ENCODE data around the gene FLT3LG.
"Not testable (repeated sequence)": the region's sequence is repeated elsewhere in the genome, so short reads cannot be mapped to it uniquely, and the experiment has no call there.

Gene FLT3LG

DNA sequence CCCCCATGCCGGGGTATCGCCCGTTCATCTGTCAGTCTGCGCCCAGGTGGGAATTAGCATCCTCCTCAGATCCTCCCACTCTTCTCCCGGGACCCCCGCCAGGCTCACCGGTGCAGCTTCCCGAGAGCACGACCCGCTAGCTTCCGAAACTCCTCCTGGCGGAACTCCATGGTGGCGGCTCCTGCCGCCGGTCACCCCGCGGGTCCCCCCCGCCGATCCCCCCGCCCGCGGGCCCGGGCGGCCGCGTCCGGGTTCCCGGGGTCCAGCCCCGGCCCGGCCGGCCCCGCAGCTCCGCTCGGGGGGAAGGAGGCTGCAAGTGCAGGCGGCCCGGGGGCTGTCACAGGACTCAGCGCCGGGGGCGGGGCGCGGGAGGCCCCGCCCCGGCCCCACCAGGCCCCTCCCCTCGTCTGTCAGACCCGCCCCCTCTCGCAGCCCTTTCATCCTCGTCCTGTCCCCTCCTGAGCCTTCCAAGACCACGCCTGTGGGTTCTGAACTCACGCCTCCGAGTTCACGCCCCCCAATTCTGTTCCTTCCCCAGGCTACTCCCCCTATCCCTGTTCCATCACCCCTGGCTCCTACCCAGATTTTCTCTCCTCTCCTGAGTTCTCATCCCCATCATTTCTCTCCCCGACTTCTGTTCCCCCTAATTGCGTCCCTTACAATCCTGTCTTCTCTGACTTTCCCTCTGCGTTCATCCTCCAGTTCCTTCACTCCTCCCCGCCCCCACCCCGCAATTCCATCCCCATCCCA lies 32.6 kb upstream of the FLT3LG start, which contains the start of gene SLC17A7:
Gene SLC17A7 (minus strand): TSS at position 318 of the 750 bp plus-strand sequence. CDS start 148 bp downstream, at position 170.
- no peak for DNase-seq

DNA sequence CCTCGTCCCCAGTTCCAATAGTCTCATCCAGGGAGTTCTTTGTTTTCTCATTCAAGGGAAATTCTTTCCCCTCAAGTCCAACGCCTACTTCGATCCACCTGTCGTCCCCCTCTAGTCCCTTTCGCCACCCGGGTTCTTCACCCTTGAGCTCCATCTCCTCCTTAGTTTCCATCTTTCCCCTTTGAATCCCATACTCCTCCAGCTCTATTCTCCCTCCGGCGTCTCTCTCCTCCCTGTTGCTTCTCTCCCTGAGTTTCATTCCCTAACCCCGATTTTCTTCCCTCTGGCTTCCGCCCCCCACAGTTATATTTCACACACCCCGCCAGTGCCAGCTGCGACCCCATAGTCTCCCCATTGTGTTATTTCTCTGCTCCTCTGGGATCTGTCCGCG lies 32.1 kb upstream of the FLT3LG start:
- DNase-seq, result no peak

DNA sequence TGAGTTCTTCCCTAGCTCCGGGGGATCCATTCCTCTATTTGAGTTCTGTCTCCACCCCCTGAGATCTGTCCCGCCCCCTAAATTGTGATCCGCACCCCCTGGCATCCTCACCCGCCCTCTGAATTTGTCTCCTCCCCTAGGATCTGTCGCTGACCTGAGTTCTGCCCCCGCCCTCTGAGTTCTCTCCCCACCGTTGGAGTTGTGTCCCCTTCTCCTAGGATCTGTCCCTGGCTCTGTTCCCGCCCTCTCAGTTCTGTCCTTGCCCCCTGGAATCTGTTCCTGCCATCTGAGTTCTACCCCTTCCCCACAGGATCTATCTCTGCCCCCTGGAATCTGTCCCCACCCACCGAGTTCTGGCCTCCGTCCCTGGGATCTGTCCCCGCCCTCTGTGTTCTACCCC lies 31.7 kb upstream of the FLT3LG start:
- DNase-seq, result peak; percentile 22

DNA sequence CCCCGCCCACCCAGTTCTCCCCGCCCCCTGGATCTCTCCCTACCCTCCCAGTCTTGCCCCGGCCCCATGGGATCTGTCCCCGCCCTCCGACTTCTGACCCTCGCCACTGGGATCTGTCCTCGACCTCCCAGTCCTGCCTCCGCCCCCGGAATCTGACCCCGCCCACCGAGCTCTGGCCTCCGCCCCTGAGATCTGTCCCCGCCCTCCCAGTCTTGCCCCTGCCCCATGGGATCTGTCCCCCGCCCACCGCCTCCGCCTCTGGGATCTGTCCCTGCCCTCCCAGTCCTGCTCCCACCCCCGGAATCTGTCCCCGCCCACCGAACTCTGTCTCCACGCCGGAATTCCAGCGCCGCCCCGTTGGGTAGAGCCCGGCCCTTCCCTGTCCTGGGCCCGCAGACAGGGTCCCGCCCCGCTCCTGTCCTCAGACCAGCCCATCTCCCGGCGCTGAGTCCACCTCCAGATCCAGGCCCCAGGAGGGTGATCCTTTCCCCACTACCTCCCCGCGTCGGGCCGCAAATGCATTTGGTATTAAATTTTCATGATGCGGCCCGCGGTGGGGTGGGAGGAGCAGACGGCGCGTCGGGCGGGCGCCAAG lies 31.1 kb upstream of the FLT3LG start:
- DNase-seq, result peak; percentile 86

DNA sequence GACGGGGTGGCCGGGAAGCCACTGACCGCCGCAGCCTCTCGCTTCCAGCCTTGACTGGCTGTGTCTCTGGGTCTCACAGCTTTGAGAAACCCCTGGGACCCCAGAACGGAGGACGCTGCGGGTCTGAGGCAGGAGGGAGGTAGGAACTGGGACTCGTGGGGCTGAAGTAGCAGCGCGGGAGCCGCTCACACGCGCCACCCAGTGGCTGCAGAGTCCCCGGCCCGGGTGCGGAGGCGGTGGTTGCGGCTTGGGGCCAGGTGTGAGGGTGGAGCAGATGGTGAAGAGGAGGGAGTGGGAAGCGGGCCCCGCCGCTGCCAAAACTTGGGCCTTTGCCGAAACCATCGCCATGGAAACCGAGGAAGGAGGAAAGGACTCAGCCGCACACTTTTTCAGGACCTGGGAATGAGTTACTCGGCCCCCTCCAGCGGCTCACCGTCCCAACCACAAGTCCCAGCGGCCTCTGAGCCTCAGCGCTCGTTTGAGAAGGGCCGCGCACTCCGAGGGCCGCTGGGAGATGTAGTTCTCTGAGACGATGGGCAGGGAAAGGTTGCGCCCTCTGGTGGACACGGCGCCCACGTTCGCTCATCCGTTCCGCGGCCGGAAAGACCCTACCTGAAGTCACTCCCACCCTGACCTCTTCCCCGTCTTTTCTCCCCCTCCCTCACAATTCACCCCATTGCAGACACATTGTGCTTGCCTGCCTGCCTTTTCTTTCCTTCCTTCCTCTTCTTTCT lies 30.5 kb upstream of the FLT3LG start:
- peak; percentile 91 for DNase-seq

DNA sequence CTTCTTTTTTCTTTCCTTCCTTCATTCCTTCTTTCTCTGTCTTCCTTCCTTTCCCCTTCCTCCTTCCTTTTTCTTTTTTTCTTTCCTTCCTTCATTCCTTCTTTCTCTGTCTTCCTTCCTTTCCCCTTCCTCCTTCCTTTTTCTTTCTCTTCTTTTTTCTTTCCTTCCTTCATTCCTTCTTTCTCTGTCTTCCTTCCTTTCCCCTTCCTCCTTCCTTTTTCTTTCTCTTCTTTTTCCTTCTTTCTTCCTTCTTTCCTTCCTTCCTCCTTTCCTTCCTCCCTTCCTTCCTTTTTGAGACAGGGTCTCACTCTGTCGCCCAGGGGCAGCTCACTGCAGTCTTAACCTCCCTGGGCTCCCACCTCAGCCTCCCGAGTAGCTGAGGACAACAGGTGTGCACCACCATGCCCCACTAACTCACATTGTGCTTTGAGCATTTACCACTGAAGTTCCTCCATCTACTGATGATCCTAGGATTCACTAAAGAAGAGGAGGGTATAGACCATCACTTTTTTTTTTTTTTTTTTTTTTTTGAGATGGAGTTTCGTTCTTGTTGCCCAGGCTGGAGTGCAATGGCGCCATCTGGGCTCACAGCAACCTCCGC lies 29.8 kb upstream of the FLT3LG start:
- DNase-seq, result not testable (repeated sequence)

DNA sequence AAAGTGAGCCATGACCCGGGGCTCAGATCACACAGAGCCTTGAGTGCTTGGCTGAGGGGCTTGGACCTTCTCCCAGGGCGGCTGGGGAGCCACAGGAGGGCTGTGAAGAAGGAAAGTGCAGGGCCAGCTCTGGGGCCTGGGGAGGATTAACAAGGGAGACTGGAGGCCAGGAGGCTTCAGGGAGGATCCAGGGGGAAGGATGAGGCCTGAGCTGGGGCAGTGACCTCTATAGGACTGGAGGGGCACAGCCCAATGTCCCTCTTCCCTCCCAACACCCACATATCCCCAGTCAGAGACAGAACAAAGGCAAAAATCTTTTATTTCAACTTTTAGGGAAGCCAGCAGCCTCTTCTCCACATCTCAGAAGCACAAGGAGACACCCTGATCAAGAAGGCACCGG lies 28.0 kb upstream of the FLT3LG start:
- DNase-seq, result no peak

DNA sequence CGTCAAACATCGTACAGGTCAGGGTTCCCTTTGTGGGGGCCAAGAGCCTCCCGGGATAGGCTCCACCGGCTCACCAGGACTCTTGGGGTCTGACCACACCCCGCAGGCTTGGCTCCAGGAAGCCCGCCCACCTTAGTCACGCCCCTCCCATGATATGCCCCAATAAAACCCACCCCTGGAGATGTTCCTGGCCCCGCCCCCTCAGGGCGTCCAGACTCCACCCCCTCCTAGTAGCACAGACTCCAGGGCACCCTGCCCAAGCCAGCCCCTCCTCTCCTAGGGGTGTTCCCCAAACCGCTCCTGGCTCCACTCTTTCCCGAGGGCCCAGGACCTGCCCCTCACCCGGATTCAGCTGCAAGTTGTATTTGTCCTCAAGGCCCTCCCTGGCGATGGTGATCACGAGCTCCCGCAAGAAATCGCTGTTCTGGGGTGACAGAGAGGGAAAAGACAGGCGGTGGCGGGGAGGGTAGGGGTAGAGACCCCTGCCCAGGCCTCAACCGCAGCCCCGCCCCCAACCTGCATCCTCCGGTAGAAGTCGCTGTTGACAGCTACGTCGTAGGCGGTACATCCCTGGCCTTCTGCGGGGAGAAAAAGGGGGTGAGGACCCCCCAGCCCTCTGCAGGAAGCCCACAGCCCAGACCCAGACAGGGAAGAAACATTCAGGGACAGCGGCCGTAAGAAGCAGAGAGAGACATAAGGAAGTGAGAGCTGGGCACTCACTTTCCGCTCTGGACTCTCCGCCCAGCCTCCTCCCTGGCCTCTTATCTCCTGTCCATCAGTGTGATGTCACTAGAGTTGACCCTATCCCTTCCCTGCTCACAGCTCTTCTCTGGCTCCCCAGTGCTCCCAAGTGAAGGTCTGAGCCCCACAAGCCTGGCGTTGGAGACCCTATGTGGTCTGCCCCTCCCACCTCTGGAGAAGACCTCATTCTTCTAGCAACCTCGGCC lies 26.3 kb upstream of the FLT3LG start:
- DNase-seq, result peak; percentile 14

DNA sequence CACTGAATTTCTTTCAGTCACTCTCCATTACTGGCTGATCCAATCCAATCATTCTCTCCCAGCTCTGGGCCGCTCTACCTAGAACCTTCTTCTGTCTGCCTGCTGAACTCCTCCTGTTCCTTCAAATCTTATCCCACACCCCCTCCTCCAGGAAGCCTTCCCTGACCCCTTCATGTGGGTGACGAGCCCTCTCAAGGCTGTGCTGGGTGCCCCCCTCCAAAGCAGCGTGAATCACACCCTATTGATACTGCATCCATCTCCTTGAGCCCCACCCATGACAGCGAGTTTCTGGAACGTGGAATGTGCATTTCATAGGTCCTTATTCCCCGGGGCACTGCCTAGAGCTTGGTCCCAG lies 25.6 kb upstream of the FLT3LG start:
- no peak for DNase-seq

DNA sequence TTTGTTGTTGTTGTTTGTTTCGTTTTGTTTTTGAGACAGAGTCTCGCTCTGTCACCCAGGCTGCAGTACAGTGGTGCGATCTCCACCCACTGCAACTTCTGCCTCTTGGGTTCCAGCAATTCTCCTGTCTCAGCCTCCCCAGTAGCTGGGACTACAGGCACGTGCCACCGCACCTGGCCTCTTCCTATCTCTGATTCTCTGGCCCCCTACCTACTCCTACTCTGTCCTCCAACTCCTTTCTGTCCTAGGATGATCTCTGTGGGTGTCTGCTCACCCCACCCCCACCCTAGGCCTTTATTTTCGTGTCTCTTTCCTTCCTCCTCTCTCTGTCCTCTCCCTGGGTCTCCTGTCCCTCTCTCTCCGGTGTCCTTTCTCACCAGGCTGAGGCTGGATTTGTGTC lies 23.6 kb upstream of the FLT3LG start:
- no peak for DNase-seq

DNA sequence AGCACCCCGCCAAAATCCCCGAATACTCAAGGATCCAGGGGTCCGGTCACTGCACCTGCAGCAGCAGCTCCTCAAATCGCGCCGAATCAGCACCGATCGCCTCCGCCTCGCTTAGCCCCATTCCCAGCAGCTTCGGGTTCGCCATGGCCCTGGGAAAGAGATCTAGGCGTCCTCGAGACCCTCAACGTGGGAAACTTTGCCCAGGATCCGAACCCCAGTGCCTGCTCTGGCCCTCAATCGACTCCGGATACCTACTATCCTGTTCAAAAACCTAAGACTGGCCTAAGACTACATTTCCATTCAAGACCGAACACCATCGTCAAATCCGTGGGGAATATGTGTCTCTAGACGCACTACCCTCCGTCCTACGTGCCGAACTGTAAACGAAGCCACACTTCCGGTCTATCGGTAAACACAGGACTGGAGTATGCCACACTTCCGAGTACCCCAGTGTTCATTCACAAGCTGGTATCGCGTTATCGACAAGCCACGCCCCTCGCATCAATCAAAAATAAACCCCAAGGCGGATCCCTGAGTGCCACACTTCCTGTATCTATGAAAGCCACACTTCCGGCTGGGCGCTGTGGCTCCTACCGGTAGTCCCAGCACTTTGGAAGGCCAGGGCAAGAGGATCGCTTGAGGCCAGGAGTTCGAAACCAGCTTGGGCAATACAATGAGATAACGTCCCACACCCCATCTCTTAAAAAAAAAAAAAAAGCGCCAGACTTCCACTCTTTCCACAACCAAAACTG lies 22.4 kb upstream of the FLT3LG start, which contains the start of gene PIH1D1:
Gene PIH1D1 (minus strand): TSS at position 385 of the 752 bp plus-strand sequence. CDS start 240 bp downstream, at position 145.
- peak; percentile 93 for DNase-seq

DNA sequence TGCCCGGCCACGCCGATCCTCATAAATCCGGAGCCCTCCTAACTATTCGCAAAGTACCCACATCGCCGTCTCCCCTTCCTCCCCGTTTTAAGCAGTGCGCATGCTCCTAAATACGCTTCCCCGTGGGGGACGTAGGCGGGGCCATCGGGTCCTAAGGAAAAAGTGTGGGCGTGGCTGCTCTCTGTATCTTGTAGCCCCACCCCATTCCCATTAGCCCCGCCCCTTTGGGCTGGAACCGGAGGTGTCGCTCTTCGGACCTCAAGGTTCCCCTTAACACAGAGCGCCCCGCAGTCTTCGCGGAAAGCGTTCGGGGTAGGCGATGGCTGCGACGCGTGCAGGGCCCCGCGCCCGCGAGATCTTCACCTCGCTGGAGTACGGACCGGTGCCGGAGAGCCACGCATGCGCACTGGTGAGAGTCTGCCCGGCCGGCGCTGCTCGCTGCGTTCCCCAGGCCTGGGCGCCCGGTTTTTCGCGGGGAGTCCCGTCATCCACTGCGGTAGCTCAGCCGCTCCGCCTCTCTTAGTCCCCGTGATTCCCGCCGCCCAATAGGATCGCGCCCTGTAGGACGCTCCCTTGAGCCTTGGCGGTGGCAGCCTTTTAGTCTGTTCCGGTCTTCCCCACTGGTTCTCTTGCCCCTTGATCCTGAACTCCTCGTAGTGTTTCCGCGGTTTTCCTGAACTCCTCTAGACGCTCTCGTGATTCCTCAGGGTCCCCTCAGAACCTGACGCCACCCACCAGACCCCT lies 20.8 kb upstream of the FLT3LG start, which contains the start of gene ALDH16A1:
Gene ALDH16A1 (plus strand): TSS at position 213 of the 744 bp plus-strand sequence. CDS start 107 bp downstream, at position 320.
- DNase-seq, result peak; percentile 98

DNA sequence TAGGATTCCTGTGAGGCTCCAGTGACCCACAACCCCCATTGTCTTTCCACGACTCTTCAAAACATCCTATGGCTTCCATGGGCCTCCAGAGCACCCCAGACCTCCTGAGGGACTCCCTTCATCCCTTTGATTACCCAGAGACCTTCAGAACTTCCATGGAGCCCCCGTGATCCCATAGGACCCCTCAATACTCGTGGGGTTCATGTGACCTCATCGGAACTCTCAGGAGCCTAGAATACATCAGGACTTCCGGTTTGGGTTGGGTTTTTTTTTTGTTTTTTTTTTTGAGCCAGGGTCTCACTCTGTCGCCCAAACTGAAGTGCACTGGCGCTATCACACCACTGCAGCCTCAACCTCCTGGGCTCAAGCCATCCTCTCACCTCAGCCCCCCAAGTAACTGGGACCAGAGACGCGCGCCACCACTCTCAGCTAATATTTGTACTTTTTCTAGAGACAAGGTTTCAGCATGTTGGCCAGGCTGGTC lies 20.2 kb upstream of the FLT3LG start:
- DNase-seq, result no peak

DNA sequence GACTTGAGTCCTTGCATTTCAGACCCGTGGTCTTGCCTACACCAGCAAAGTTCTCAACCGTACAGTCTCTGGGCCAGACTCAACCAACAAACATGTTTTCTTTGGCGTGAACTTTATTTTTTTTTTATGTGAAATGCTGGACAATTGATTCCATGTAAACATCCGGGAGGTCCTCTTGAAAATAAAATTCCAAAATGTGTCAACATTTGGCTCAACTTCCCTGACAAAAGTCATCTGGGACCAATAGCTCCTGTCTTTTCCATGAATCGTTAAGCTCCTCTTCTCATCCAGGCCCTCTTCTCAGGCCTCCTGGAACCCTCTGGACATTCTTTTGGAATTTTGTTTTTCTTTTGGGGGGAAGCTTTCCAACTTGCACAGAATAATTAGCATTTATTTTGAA lies 18.2 kb upstream of the FLT3LG start:
- DNase-seq, result no peak

DNA sequence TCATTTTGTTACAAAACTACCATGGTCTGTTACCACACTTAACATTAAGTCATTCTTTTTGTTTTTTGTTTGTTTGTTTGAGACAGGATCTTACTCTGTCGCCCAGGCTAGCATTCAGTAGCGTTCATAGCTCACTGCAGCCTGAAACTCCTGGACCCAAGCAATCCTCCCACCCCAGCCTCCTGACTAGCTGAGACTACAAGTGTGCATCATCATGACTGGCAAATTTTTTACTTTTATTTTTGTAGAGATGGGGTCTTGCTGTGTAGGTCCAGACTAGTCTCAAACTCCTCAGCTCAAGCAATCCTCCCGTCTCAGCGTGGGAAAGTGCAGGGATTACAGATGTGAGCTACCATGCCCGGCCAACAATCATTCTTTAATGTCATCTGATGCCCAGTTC lies 17.7 kb upstream of the FLT3LG start:
- no peak for DNase-seq

DNA sequence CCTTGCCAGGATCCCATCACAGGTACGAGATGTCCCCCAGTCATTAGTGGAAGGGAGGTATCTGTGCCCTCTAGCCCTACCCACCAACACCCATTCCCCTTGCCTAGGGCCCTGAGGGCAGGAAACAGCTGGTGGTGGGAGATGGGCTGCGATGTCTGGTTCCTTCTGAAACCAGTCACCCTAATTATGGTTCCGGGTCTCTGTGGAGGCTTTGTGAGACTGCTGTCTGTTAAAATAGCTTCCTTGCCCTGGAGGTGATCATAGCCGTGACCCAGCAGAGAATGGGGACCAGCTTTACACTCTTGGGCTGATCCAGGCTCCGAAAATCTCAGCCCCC lies 15.5 kb upstream of the FLT3LG start:
- DNase-seq, result no peak

DNA sequence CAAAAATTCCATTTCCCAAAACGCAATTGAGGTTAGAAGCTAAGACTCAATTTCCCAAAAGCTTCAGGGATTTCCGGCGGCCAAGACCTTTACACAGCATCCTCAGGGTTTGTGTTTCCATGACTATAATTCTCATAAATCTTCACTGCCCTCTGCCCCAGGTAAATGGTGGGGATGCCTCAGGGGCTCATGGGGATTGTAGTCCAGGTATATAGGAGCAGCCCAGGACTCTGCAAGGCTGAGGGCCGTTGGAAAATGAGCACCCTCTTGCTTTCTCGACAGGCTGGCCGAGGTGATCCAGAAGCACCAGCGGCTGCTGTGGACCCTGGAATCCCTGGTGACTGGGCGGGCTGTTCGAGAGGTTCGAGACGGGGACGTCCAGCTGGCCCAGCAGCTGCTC lies 14.6 kb upstream of the FLT3LG start:
- DNase-seq, result no peak

DNA sequence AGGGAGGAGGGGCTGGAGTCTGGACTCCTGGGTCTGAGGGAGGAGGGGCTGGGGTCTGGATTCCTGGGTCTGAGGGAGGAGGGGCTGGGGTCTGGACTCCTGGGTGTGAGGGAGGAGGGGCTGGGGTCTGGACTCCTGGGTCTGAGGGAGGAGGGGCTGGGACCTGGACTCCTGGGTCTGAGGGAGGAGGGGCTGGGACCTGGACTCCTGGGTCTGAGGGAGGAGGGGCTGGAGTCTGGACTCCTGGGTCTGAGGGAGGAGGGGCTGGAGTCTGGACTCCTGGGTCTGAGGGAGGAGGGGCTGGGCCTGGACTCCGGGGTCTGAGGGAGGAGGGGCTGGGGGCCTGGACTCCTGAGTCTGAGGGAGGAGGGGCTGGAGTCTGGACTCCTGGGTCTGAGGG lies 12.9 kb upstream of the FLT3LG start:
- not testable (repeated sequence) for DNase-seq

DNA sequence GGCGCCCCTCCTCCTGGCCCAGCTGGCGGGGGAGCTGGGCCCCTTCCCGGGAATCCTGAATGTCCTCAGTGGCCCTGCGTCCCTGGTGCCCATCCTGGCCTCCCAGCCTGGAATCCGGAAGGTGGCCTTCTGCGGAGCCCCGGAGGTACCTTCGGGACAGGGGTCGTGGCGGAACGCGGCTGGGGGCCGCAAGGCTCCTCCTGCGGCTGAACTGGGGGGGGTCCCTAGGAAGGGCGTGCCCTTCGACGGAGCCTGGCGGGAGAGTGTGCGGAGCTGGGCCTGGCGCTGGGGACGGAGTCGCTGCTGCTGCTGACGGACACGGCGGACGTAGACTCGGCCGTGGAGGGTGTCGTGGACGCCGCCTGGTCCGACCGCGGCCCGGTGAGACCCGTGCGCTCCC lies 12.4 kb upstream of the FLT3LG start:
- DNase-seq, result no peak

DNA sequence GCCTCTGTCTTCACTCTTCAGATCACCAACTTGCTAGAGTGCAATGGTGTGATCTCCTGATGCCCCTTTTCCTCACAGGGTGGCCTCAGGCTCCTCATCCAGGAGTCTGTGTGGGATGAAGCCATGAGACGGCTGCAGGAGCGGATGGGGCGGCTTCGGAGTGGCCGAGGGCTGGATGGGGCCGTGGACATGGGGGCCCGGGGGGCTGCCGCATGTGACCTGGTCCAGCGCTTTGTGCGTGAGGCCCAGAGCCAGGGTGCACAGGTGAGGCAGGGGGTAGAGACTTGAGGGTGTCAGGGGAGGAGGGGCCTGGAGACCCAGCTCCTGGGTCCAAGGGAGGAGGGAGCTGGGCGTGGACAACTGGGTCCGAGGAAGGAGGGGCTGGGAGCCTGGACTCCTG lies 11.5 kb upstream of the FLT3LG start:
- no peak for DNase-seq
